Lung (tissue), 12 donors: ENCODE results near the gene DNAJC10. TPM values are rescaled to one million over a fixed set of nuclear protein-coding genes. Genes with fewer than 3 reads are reported as not detected.

ENCODE experiments used
- ATAC-seq: fragments of 200-7000 bp; cut with Tn5 transposase; one replicate; pipeline ENCODE4 v1.9.1; 2020; ENCODE audit warnings: moderate number of reproducible peaks; ENCODE audit not compliant: insufficient read depth, low FRiP score
- DNase-seq, 3 donors: peaks; one replicate each; pipeline ENCODE4 v3.0.0-alpha.2; 2013 to 2017
- H3K27ac ChIP-seq, 2 donors: one replicate each; pipeline ENCODE4 v1.5.1; 2013; ENCODE audit warnings: mild to moderate bottlenecking in 2 of 2, moderate library complexity in 2 of 2, control low read depth in 1 of 2, inconsistent platforms in 1 of 2, low read depth in 1 of 2, low read length in 1 of 2
- H3K27me3 ChIP-seq, 3 donors: one replicate each; pipeline ENCODE4 v1.5.1; 2013; ENCODE audit warnings: low read length in 2 of 3; ENCODE audit not compliant: control insufficient read depth in 3 of 3, insufficient read depth in 3 of 3
- H3K36me3 ChIP-seq, 4 donors: one replicate each; pipeline ENCODE4 v1.5.1; 2013; ENCODE audit warnings: low read length in 4 of 4, mild to moderate bottlenecking in 1 of 4, moderate library complexity in 1 of 4; ENCODE audit not compliant: control insufficient read depth in 4 of 4, insufficient read depth in 4 of 4
- H3K4me1 ChIP-seq, 5 donors: one replicate each; pipeline ENCODE4 v1.5.1; 2013; ENCODE audit warnings: low read length in 5 of 5, mild to moderate bottlenecking in 2 of 5, moderate library complexity in 1 of 5; ENCODE audit not compliant: control insufficient read depth in 5 of 5, insufficient read depth in 5 of 5
- H3K4me3 ChIP-seq: one replicate; pipeline ENCODE4 v1.5.1; 2013; ENCODE audit warnings: mild to moderate bottlenecking, control low read depth, moderate library complexity
- H3K9ac ChIP-seq, 2 donors: one replicate each; pipeline ENCODE4 v1.5.1; 2013; ENCODE audit warnings: low read length in 2 of 2, control low read depth in 1 of 2; ENCODE audit not compliant: insufficient read depth in 1 of 2
- H3K9me3 ChIP-seq, 4 donors: one replicate each; pipeline ENCODE4 v1.5.1; 2013; ENCODE audit warnings: low read length in 3 of 4, mild to moderate bottlenecking in 1 of 4, moderate library complexity in 1 of 4; ENCODE audit not compliant: control insufficient read depth in 4 of 4, insufficient read depth in 3 of 4
- WGBS, 2 donors: extraction: QIAGEN DNeasy Blood & Tissue Kit; methylation state at CpG; one replicate each; pipeline ENCODE4 v1.1.7; 2013; 5-methylcytosine and 5-hydroxymethylcytosine counted together
- polyA plus RNA-seq, 2 donors: library from polyadenylated mRNA; stranded (reverse); fragments of 200-250 nt; gene quantifications; one replicate each; pipeline ENCODE4 v1.2.1, GENCODE V29; 2013
- total RNA-seq, 2 donors: library from RNA; depleted of rRNA in 1 of 2; stranded (reverse); fragments of >200 nt in 1 of 2; gene quantifications; one replicate each; pipeline ENCODE4 v1.2.1, GENCODE V29; 2014 to 2021
- TF ChIP-seq, protein P1 (sequence below): IDR thresholded peaks from 2 replicates; pipeline ENCODE4 v1.5.1; 2012; ENCODE audit warnings: mild to moderate bottlenecking; ENCODE audit errors: control extremely low read depth, extremely low read depth
- donor health status: control.
- donor health status: control.
- donor health status: Bipolar disorder and iron deficiency.
- donor health status: healthy.
- donor health status: DM: yes; HTN: yes; CAD: no.

DNAJC10 gene
- total and polyA plus RNA-seq, 4 donors: 24.6 to 131 (median 58.8) TPM

DNA sequence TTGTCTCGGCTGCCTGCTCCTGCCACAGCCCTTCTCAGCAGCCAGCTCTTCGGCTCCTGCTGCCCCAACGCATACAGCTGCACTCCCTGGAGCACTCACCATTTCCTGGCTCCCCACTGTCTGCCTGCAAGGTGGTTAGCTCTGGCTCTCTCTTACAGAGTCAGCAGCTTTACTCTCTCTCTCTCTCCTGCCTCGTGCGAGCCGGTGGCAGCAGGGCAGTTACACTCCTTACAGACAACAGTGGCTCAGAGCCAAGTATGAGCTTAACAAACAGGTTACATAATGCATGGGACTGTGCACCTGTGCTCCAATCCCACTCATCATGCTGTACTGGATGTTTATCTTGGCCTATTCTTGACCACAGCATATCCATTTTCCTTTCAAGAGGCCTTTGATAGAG lies 47.4 kb upstream of the DNAJC10 start:
- Histone ChIP-seq H3K4me1 (no peaks in the 10 kb centered on the region), H3K27me3 (no peaks in the 10 kb centered on the region), H3K9ac (no peak overlapping the region), H3K27ac (no peak overlapping the region), H3K9me3 (no peaks in the 10 kb centered on the region), H3K36me3 (no peaks in the 10 kb centered on the region), H3K4me3 (no peak overlapping the region)
- TF ChIP-seq, protein P1, sequence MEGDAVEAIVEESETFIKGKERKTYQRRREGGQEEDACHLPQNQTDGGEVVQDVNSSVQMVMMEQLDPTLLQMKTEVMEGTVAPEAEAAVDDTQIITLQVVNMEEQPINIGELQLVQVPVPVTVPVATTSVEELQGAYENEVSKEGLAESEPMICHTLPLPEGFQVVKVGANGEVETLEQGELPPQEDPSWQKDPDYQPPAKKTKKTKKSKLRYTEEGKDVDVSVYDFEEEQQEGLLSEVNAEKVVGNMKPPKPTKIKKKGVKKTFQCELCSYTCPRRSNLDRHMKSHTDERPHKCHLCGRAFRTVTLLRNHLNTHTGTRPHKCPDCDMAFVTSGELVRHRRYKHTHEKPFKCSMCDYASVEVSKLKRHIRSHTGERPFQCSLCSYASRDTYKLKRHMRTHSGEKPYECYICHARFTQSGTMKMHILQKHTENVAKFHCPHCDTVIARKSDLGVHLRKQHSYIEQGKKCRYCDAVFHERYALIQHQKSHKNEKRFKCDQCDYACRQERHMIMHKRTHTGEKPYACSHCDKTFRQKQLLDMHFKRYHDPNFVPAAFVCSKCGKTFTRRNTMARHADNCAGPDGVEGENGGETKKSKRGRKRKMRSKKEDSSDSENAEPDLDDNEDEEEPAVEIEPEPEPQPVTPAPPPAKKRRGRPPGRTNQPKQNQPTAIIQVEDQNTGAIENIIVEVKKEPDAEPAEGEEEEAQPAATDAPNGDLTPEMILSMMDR: no peak
- 52 to 68% methylated on average over 6 of the region's 6 CpGs for WGBS, 2 donors
- DNase-seq: peak; percentile 16 to 65 (median 20)
- ATAC-seq: peak; percentile 69

DNA sequence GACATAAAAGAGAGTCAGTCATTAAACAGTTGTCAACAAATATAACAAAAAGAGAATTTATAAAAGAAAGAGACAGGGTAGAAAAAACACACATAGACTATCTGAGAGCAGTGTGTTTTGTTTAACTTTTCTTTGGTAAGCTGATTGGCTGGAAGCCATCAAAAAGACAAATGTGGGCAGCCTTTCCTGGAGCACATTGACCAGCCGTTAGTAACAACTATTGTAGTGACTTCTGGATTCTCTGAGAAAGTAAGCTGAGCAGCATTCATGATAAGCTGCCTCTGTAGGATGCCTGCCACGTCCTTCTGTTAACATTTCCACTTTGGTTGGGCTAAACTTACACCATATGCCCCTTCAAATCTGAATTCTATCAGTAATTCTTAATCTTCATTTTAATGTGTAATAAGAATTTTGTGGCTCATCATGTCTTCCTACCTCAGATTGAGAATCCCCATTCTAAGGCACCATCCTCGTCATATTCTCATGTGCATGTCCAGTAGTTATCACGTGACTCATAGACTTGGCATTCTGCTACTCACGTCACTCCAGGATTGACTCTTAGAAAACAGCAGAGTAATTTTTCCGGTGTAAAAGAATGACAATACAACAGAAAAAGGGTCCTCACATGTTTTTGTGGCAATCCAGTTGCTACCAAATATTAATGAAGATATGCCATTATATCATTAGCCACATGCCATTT lies 43.4 kb upstream of the DNAJC10 start:
- 62 to 74% methylated on average over 6 of the region's 6 CpGs for WGBS, 2 donors
- no peaks in the 10 kb centered on the region for H3K9me3 ChIP-seq
- ATAC-seq (no peak), DNase-seq (peak in 2 of 3 donors; percentile 4 to 22)
- TF ChIP-seq, protein P1: no peak
- no peak overlapping the region for H3K9ac ChIP-seq
- no peaks in the 10 kb centered on the region for H3K36me3 ChIP-seq
- no peaks in the 10 kb centered on the region for H3K27me3 ChIP-seq
- H3K27ac ChIP-seq: no peak overlapping the region
- H3K4me3 ChIP-seq: no peak overlapping the region
- no peaks in the 10 kb centered on the region for H3K4me1 ChIP-seq

DNA sequence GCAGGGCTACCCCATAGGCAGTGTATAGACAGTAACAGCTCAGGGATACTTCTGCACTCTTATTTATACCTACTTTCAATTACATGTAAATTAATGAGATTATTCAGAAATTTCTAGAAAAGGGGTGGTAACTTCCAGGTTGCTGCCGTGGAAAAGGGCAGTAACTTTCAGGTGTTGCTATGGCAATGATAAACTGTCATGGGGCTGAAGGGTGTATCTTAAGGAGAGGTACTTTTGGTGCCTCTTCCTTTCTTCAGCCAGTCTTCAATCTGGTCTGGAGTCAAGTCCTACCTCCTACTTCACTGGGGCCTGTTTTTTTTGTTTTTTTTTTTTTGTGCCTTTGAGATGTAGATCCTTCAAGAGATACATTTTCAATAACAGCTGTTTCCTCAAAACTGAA lies 35.2 kb upstream of the DNAJC10 start:
- Histone ChIP-seq H3K9ac (no peak overlapping the region), H3K9me3 (no peaks in the 10 kb centered on the region), H3K4me1 (no peaks in the 10 kb centered on the region), H3K4me3 (no peak overlapping the region), H3K36me3 (no peaks in the 10 kb centered on the region), H3K27ac (no peak overlapping the region), H3K27me3 (no peaks in the 10 kb centered on the region)
- 43 to 47% methylated on average over 1 of the region's 1 CpG for WGBS, 2 donors
- DNase-seq: no peak
- no peak for ATAC-seq
- TF ChIP-seq, protein P1: no peak

DNA sequence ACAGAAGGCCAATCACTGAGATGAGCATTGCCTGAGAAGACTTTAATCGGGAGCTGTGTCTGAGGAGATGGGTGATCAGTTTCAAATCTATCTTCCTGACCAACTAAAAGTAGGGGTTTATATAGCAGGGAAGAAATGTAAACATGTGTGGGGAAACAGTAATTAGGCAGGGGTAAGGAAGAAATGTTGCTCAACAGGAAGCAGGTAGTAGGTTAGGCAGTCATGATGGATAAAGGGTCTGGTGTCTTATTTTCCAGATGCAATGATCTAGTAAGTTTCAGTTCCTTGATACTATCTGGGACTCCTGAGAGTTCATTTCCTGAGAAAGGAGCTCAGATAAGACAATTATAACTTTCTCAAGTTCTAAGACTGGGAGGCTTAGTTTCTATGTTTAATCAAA lies 33.8 kb upstream of the DNAJC10 start:
- Histone ChIP-seq H3K27me3 (no peaks in the 10 kb centered on the region), H3K27ac (no peak overlapping the region), H3K4me1 (no peaks in the 10 kb centered on the region), H3K9me3 (peaks cover 0 to 4% (median 0%) of the 10 kb centered on the region in 4 donors), H3K4me3 (no peak overlapping the region), H3K9ac (no peak overlapping the region), H3K36me3 (no peaks in the 10 kb centered on the region)
- 52 to 57% methylated on average over 1 of the region's 1 CpG for WGBS, 2 donors
- TF ChIP-seq, protein P1: no peak
- ATAC-seq (no peak), DNase-seq (no peak)
